ENCODE results near the gene SLC8A1.

SLC8A1 gene

GRCh38 chr2:40352041-40352702, 99.7 kb downstream of the SLC8A1 start:
- DNase-seq (ENCODE audit: low read depth) = no peak

GRCh38 chr2:40348665-40349064, 103.2 kb downstream of the SLC8A1 start:
- DNase-seq (ENCODE audit: low read depth) = no peak

- DNase-seq (ENCODE audit: low read depth) = no peak
Observed at GRCh38 chr2:40348038-40348437, 103.9 kb downstream of the SLC8A1 start.

GRCh38 chr2:40346535-40347354, 105.1 kb downstream of the SLC8A1 start:
- DNase-seq (ENCODE audit: low read depth) = no peak

- DNase-seq (ENCODE audit: low read depth) = no peak
Observed at GRCh38 chr2:40344364-40344763, 107.5 kb downstream of the SLC8A1 start.

GRCh38 chr2:40343902-40344301, 108.0 kb downstream of the SLC8A1 start:
- DNase-seq (ENCODE audit: low read depth) = no peak

- DNase-seq (ENCODE audit: low read depth) = no peak
Observed at GRCh38 chr2:40341198-40341597, 110.7 kb downstream of the SLC8A1 start.

- DNase-seq (ENCODE audit: low read depth) = no peak
Observed at GRCh38 chr2:40339026-40339425, 112.9 kb downstream of the SLC8A1 start.

GRCh38 chr2:40332191-40332826, 119.6 kb downstream of the SLC8A1 start:
- DNase-seq (ENCODE audit: low read depth) = no peak

- no peak for DNase-seq (ENCODE audit: low read depth)
Observed at GRCh38 chr2:40330096-40330495, 121.8 kb downstream of the SLC8A1 start.

- no peak for DNase-seq (ENCODE audit: low read depth)
Observed at GRCh38 chr2:40329739-40330030, 122.2 kb downstream of the SLC8A1 start.

- DNase-seq (ENCODE audit: low read depth) = no peak
Observed at GRCh38 chr2:40325116-40325515, 126.8 kb downstream of the SLC8A1 start.

- no peak for DNase-seq (ENCODE audit: low read depth)
Observed at GRCh38 chr2:40324656-40325055, 127.2 kb downstream of the SLC8A1 start.

GRCh38 chr2:40321822-40322221, 130.1 kb downstream of the SLC8A1 start:
- DNase-seq (ENCODE audit: low read depth) = no peak

- DNase-seq (ENCODE audit: low read depth) = no peak
Observed at GRCh38 chr2:40321016-40321623, 130.8 kb downstream of the SLC8A1 start.

GRCh38 chr2:40318921-40319320, 133.0 kb downstream of the SLC8A1 start:
- no peak for DNase-seq (ENCODE audit: low read depth)

GRCh38 chr2:40317761-40318160, 134.1 kb downstream of the SLC8A1 start:
- DNase-seq (ENCODE audit: low read depth) = no peak

GRCh38 chr2:40317046-40317445, 134.8 kb downstream of the SLC8A1 start:
- DNase-seq (ENCODE audit: low read depth) = no peak

- no peak for DNase-seq (ENCODE audit: low read depth)
Observed at GRCh38 chr2:40316620-40317019, 135.3 kb downstream of the SLC8A1 start.

- DNase-seq (ENCODE audit: low read depth) = no peak
Observed at GRCh38 chr2:40315683-40316082, 136.2 kb downstream of the SLC8A1 start.

- no peak for DNase-seq (ENCODE audit: low read depth)
Observed at GRCh38 chr2:40311026-40311425, 140.9 kb downstream of the SLC8A1 start.

- no peak for DNase-seq (ENCODE audit: low read depth)
Observed at GRCh38 chr2:40310303-40310702, 141.6 kb downstream of the SLC8A1 start.

GRCh38 chr2:40304340-40304739, 147.6 kb downstream of the SLC8A1 start:
- no peak for DNase-seq (ENCODE audit: low read depth)
